ENCODE measurements around the gene HACD4.

HACD4 gene

DNA sequence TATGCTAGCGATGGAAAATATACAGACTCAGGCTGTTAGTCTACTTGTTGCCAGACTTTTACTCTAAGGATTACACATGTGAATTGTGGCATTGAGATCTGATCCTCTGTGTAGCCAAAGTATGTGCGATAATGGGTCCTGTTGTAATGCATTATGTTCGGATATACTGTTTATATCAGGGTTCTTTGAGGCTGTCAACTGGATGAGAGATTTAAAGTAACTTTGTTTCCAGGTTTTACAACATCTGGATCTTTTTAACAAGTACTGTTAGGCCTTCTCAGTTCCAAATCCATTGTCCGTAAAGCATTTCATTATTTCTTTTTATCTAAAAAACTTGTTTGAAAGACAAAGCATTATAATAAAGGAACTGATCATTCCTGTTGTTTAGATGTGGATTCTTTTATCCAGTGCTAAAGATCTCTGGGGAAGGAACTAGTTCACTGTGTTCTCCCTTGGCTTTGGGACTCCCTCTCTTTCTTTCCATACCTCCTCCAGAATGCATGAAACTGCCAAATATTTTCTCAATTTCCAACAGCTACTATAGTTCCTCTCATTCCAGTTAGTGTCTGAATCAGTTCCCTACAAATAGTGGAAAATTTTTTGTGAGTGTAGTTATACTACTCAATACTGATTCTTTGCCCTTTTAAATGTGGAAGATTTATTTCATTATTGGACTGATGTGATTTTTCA lies 68.8 kb downstream of the HACD4 start:
- no peak for DNase-seq

DNA sequence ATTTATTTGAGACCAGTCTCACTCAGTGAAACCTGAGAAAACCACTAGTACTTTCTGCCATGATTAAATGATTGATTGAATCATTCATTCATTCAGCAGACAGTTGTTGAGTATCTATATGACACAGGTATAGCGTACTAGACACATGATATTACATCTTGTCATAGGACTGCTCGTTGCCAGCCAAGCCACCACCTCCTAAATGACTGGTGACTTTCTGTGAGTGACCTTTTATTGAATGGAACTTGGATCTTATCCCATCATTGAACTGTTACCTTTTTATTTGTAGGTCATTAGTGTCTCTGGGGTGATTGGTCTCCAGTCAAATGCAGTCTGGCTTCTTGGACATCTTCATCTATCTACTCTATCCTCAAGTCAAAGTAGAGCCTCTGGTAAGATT lies 80.7 kb downstream of the HACD4 start:
- no peak for DNase-seq
